Activated CD8-positive, alpha-beta memory T cell treated with anti-CD3 and anti-CD28 coated beads for 48 hours (primary cell): Measurements from ENCODE around the gene ZC3H10.

ENCODE experiments used
- DNase-seq, 3 experiments: peaks; one replicate each; pipeline ENCODE4 v3.0.0-alpha.2; 2020; ENCODE audit warnings: low read depth in 2 of 3, low spot score in 2 of 3

The ZC3H10 gene

DNA sequence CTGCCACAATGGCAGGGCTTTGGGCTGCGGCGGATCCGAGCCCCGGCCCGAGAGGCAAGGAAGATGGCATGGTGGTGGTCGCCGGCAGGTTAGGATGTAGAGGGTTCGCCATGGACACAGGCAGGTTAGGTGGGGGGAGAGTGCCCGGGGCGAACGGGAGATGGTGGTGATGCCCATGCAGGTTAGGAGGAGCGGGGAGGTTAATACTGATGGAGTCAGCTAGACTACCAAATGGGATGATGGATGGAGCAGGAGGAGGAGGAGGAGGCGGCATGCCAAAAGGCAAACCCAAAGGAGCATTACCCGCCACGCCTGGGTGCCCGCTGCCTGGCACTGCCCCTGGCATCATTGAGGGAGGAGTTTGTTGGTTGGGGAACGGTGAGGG is 46.3 kb downstream of the ZC3H10 start:
- no peak for DNase-seq

DNA sequence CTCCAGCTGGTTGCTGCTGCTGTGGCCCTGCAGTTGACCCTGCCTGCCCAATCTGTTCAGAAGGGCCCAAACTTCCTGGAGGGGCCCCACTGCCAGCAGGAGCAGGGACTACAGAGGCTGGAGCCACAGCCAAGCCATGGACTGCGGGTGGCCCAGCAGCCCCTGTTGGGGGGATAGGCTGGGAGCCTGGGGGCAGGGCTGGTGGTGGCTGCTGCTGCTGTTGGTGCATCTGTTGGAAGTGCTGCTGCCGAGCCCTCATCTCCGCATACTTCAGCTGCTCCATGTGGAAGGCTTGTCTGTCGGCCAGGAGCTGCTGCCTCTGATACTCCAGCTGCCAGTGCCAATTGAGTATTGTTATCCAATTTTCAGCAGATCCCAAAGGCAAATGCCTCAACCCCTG is 47.3 kb downstream of the ZC3H10 start:
- no peak for DNase-seq

DNA sequence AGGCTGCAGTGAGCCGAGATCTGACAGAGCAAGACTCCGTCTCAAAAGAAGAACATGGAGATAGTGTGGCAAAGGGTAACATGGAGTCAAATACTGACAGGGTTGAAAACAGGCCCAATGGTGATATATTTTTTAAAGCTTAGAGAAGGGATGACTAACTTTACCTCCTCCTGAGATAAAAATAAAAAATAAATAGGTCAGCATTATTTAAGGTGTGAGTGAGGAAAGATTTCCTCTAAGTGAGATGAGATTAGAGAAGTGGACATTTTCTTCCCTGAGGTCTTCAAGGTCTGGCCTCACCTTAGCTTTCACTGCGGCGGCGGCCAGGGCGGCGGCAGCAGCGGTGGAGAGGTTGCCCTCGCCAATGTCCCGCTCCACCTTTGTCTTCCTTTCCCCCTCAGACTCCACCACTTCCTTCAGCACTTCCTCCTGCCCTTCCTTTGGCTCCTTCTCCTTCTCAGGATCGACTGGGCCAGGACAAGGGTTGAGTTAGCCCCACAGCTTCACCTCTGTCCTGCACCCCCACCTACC is 51.2 kb downstream of the ZC3H10 start:
- DNase-seq: no peak

DNA sequence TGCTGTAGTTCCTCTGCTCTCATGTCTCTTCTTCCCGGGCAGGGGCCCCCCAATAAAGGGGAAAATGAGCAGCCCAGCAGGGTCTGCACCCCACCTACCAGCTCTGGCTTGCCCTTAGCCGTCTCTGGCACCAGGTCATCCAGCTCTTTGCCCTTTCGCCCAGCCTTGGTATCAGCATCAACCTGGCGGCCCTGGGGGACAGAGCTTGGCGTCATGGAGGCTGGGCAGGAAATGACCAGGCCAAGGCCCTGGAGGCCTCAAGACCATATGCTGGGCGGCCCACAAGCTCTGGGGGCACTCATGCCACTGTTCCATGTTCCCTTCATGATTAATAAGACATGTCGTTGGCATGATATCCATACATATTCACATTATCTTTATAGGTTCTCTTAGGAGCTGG is 54.8 kb downstream of the ZC3H10 start:
- no peak for DNase-seq
